HG03521 (cell line): Measurements from ENCODE around the gene ENPEP.
"Not testable (repeated sequence)": the region's sequence is repeated elsewhere in the genome, so short reads cannot be mapped to it uniquely, and the experiment has no call there.

ENCODE experiments used
- ATAC-seq: cut with Tn5 transposase; IDR thresholded peaks from one replicate; pipeline ENCODE4 v1.9.1; 2021; ENCODE audit warnings: mild to moderate bottlenecking, moderate library complexity; ENCODE audit not compliant: unreplicated experiment

Gene ENPEP

GRCh38 chr4:110515676-110516075, 39.7 kb downstream of the ENPEP start:
- ATAC-seq, result no peak

- ATAC-seq, result peak; percentile 76
Observed at GRCh38 chr4:110516106-110516922, 40.4 kb downstream of the ENPEP start.

- no peak for ATAC-seq
Observed at GRCh38 chr4:110518889-110519490, 43.0 kb downstream of the ENPEP start.

- ATAC-seq, result no peak
Observed at GRCh38 chr4:110520886-110521285, 44.9 kb downstream of the ENPEP start.

- ATAC-seq, result no peak
Observed at GRCh38 chr4:110526589-110526988, 50.6 kb downstream of the ENPEP start.

GRCh38 chr4:110527156-110527555, 51.2 kb downstream of the ENPEP start:
- ATAC-seq, result no peak

GRCh38 chr4:110532901-110533589, 57.1 kb downstream of the ENPEP start:
- no peak for ATAC-seq

- no peak for ATAC-seq
Observed at GRCh38 chr4:110533590-110533910, 57.6 kb downstream of the ENPEP start.

GRCh38 chr4:110533940-110534339, 58.0 kb downstream of the ENPEP start:
- ATAC-seq, result no peak

- ATAC-seq, result no peak
Observed at GRCh38 chr4:110540581-110540980, 64.6 kb downstream of the ENPEP start.

- no peak for ATAC-seq
Observed at GRCh38 chr4:110540982-110541451, 65.1 kb downstream of the ENPEP start.

- ATAC-seq, result no peak
Observed at GRCh38 chr4:110543577-110543976, 67.6 kb downstream of the ENPEP start.

GRCh38 chr4:110544594-110544993, 68.6 kb downstream of the ENPEP start:
- ATAC-seq, result no peak

GRCh38 chr4:110550260-110550659, 74.3 kb downstream of the ENPEP start:
- ATAC-seq, result no peak

- ATAC-seq, result no peak
Observed at GRCh38 chr4:110553197-110553596, 77.2 kb downstream of the ENPEP start.

GRCh38 chr4:110567214-110567613, 91.3 kb downstream of the ENPEP start:
- no peak for ATAC-seq

GRCh38 chr4:110576696-110577095, 100.7 kb downstream of the ENPEP start:
- ATAC-seq, result not testable (repeated sequence)

- ATAC-seq, result no peak
Observed at GRCh38 chr4:110586131-110586850, 110.3 kb downstream of the ENPEP start.

GRCh38 chr4:110587666-110588285, 111.8 kb downstream of the ENPEP start:
- ATAC-seq, result no peak

- no peak for ATAC-seq
Observed at GRCh38 chr4:110589297-110589696, 113.3 kb downstream of the ENPEP start.

- no peak for ATAC-seq
Observed at GRCh38 chr4:110595583-110595982, 119.6 kb downstream of the ENPEP start.
